Superior temporal gyrus (tissue), 1 donor: ENCODE measurements around the gene ERP27.

Experiments
- DNase-seq: peaks from one replicate; pipeline ENCODE4 v3.0.0-alpha.2; 2016; ENCODE audit errors: extremely low spot score

ERP27 gene

DNA sequence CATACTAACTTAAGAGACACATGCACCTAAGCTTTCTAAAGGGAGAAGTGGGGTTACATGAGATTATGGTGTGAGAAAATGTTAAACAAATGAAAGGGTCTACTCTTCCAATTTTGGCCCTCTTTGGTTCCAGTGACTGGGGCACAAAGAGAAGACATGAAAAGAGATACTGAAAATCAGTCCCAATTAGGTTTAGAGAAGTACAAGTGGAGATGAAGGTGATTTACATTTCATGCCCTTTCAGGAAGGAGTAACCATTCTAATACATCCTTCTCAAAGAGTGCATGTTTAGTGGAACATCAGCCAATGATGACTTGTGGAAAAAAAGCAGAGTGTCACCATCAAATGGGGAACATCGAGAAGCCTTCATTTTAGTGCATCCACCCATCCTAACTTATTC is 67.1 kb downstream of the ERP27 start:
- no peak for DNase-seq

DNA sequence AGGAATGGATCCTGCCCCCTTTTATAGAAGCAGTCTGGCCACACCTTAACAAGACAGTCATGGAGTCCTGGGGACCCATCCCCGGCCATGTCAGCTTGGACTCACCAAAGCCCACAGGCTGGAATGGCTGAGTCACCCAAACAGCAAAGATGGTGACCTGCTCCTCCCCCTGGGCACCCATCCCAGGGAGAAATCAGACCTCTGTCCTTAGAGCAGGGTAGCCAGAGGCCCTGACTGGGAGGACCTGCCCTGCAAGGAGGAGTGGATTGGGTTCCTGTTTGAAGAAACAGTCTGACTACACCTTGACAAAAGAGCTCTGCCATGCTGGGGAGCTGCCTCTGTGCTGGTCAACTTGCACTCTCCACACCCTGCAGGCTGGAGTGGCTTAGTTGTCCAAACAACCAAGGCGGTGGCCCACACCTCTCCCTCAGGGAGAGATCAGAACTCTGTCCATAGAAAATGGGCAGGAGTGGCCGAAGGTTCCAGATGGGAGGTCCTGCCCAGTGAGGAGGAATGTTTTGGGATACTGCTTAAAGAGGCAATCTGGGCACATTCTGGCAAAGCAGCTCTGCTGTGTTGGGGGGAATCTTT is 69.3 kb downstream of the ERP27 start:
- DNase-seq = no peak
